PFSK-1 (cell line): Measurements from ENCODE around the gene ADGRL3.

Source experiments
- POLR2AphosphoS5 ChIP-seq: IDR thresholded peaks from 2 replicates; pipeline ENCODE4 v1.6.1; 2012; ENCODE audit warnings: low read depth, mild to moderate bottlenecking, control low read depth, low read length, moderate library complexity
- REST ChIP-seq, 2 experiments: IDR thresholded peaks; 2 replicates each; pipeline versions ENCODE4 v1.6.1 to v1.8.0; 2011 to 2012; ENCODE audit warnings: low read depth in 2 of 2, low read length in 2 of 2, control low read depth in 1 of 2, inconsistent platforms in 1 of 2, mild to moderate bottlenecking in 1 of 2, moderate library complexity in 1 of 2; ENCODE audit not compliant: insufficient read depth in 1 of 2
- SIN3A ChIP-seq: IDR thresholded peaks from 2 replicates; pipeline ENCODE4 v1.6.1; 2012; ENCODE audit warnings: mild to moderate bottlenecking, low read length, moderate library complexity, borderline replicate concordance; ENCODE audit not compliant: insufficient read depth
- TAF1 ChIP-seq: IDR thresholded peaks from 2 replicates; pipeline ENCODE4 v1.6.1; 2012; ENCODE audit warnings: low read length, control low read depth, borderline replicate concordance; ENCODE audit not compliant: insufficient read depth

GRCh38 chr4:61521451-61521850 is 321.3 kb downstream of the ADGRL3 start:
- TF ChIP-seq POLR2AphosphoS5 (no peak), REST (IDR thresholded peaks at IDR 0.05; ENCODE audit: insufficient read depth in 1 of 2, low read depth in 2 of 2, low read length in 2 of 2) (no peak), TAF1 (no peak), SIN3A (no peak)
